CD8-positive, alpha-beta memory T cell (primary cell): ENCODE results near the gene SLC6A6. TPM values are rescaled to one million over a fixed set of nuclear protein-coding genes. Genes with fewer than 3 reads are reported as not detected.

Experiments
- CTCF ChIA-PET: fragments of 350-600 bp; sonication (Branson Sonifier 250); formaldehyde crosslinking; loops from one replicate; lab custom pipeline; 2021; ENCODE audit warnings: antibody characterized with exemption; lab: Charles Lee
- POLR2A ChIA-PET: fragments of 350-600 bp; sonication (Branson Sonifier 250); formaldehyde crosslinking; loops from one replicate; lab custom pipeline; 2021; ENCODE audit warnings: antibody characterized with exemption; lab: Charles Lee
- DNase-seq, 5 donors: peaks; one replicate each; pipeline versions ENCODE4 v3.0.0 to v3.0.0-alpha.2; 2020 to 2022; ENCODE audit warnings: mixed read lengths in 1 of 5
- H3K27ac ChIP-seq: one replicate; pipeline ENCODE4 v1.7.0; 2013; ENCODE audit warnings: low read depth, mild to moderate bottlenecking, low read length, moderate library complexity
- H3K27me3 ChIP-seq: 2 replicates; pipeline ENCODE4 v1.7.0; 2013; ENCODE audit warnings: low read length, mild to moderate bottlenecking; ENCODE audit not compliant: insufficient read depth, poor library complexity, severe bottlenecking
- H3K36me3 ChIP-seq: 2 replicates; pipeline ENCODE4 v1.7.0; 2013; ENCODE audit warnings: mild to moderate bottlenecking, low read length, moderate library complexity; ENCODE audit not compliant: insufficient read depth
- H3K4me1 ChIP-seq: 2 replicates; pipeline ENCODE4 v1.7.0; 2013; ENCODE audit warnings: mild to moderate bottlenecking, low read length, moderate library complexity; ENCODE audit not compliant: insufficient read depth
- H3K4me3 ChIP-seq: 2 replicates; pipeline ENCODE4 v1.7.0; 2013; ENCODE audit warnings: mild to moderate bottlenecking, low read length
- H3K9me3 ChIP-seq: 2 replicates; pipeline ENCODE4 v1.7.0; 2013; ENCODE audit warnings: mild to moderate bottlenecking, low read length
- H3K27ac Mint-ChIP-seq, 8 donors: one replicate each; pipeline ENCODE4 v1.8.0; 2020 to 2021; ENCODE audit warnings: mixed read lengths in 8 of 8, mild to moderate bottlenecking in 6 of 8, inconsistent platforms in 3 of 8, moderate library complexity in 3 of 8
- H3K27me3 Mint-ChIP-seq, 2 donors: one replicate each; pipeline ENCODE4 v1.8.0; 2020 to 2021; ENCODE audit warnings: mixed read lengths in 2 of 2, mild to moderate bottlenecking in 1 of 2, moderate library complexity in 1 of 2
- H3K36me3 Mint-ChIP-seq, 3 donors: one replicate each; pipeline ENCODE4 v1.8.0; 2020 to 2021; ENCODE audit warnings: mixed read lengths in 3 of 3, inconsistent platforms in 1 of 3, mild to moderate bottlenecking in 1 of 3
- H3K4me1 Mint-ChIP-seq, 3 donors: one replicate each; pipeline ENCODE4 v1.8.0; 2020 to 2021; ENCODE audit warnings: mixed read lengths in 3 of 3, inconsistent platforms in 1 of 3, mild to moderate bottlenecking in 1 of 3
- H3K4me3 Mint-ChIP-seq, 7 donors: one replicate each; pipeline ENCODE4 v1.8.0; 2020 to 2021; ENCODE audit warnings: mixed read lengths in 7 of 7, mild to moderate bottlenecking in 6 of 7, moderate library complexity in 4 of 7, inconsistent platforms in 2 of 7
- H3K9me3 Mint-ChIP-seq, 5 donors: one replicate each; pipeline ENCODE4 v1.8.0; 2020 to 2022; ENCODE audit warnings: mixed read lengths in 5 of 5, mild to moderate bottlenecking in 3 of 5, moderate library complexity in 2 of 5, inconsistent platforms in 1 of 5
- polyA plus RNA-seq: library from polyadenylated mRNA; unstranded; fragments of 300-500 nt; fragmentation: Illumina TruSeq; gene quantifications from one replicate; pipeline ENCODE4 v1.2.3, GENCODE V29; 2021
- total RNA-seq, 2 experiments: library from RNA; stranded (reverse); gene quantifications; one replicate each; pipeline ENCODE4 v1.2.3, GENCODE V29; 2021

Gene SLC6A6
- total and polyA plus RNA-seq, 3 experiments from 2014 or later = 6.6 to 44.6 (median 44.5) TPM

DNA sequence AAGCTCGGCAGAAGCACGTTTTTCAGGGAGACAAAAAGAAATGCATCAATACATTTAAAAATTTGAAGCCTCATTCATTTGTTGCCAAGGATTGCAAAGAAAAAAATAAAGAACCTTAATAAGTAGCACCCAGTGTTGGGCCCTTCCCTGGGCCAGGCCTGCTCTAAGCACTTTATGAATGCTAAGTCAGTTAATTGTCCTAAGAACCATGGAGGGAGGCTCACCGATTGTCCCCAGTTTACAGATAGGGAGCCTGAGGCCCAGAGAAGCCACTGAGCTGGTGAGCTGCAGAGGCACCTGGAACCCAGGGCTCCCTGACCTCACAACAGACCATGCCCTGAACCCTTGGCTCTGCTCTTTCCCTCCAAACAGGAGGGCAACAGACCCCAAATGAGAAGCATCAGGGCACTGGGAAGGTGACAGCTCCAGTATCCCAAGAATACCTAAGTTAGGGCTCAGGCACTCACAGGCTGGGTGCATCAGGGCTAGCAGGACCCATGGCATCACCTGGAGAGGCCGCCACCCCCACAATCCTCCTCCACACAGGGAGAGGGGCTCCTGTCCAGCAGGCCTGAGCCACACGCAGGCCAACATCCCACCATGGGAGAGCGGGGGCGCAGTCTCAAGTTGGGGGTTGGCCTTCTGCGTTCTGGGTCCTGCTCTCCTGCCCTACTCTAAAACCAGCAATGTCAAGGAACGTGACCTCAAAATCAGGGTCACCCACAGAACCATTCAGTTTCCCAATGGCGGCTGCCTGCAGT is 133.8 kb downstream of the SLC6A6 start:
- DNase-seq = peak in 1 of 5 donors; percentile 24
- Mint-ChIP-seq H3K4me1 (no peaks in the 10 kb centered on the region), H3K9me3 (no peaks in the 10 kb centered on the region), H3K36me3 (no peaks in the 10 kb centered on the region), H3K4me3 (no peak overlapping the region), H3K27me3 (peaks cover 7 to 20% of the 10 kb centered on the region in 2 donors), H3K27ac (no peak overlapping the region)
- no peaks in the 10 kb centered on the region for H3K9me3 ChIP-seq
- H3K27ac ChIP-seq = no peak overlapping the region
- H3K4me1 ChIP-seq = no peaks in the 10 kb centered on the region
- CTCF ChIA-PET = no interaction called here
- no peaks in the 10 kb centered on the region for H3K36me3 ChIP-seq
- no peak overlapping the region for H3K4me3 ChIP-seq
- H3K27me3 ChIP-seq = no peaks in the 10 kb centered on the region
- POLR2A ChIA-PET = no interaction called here

DNA sequence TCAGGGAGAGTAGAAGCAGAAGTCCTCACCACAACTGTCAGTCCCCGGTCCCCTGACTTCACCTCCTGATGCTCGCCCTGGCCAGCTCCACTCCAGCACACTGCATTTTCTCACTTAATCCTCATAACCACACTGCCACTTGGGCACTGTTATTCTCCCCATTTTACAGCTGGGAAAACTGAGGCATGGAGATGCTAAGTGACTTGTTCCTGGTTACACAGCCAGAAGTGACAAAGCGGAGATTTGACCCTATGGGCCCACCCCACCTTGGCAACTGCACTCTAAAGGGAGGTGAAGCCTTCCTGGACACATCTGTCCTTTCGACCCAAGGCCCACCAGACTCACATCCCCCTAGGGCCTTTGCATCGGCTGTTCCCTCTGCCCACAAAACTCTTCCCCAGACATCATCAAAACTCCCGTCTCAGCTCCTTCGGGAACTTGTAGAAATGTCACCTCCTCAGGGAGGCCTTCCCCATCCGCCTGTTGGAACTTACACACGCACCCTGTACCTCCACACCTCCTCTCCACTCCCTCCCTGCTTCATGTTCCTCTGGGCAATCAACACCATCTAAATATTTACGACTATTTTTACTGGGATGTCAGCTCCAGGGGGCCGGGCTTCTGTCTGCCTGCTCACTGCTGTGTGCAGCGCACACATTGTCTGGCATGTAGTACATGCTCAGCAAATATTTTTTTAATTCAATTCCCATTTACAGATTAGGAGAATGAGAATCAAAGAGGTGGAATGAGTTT is 134.6 kb downstream of the SLC6A6 start:
- H3K27ac ChIP-seq = no peak overlapping the region
- H3K9me3 Mint-ChIP-seq = no peaks in the 10 kb centered on the region
- CTCF ChIA-PET = no interaction called here
- H3K4me3 ChIP-seq = no peak overlapping the region
- H3K36me3 ChIP-seq = no peaks in the 10 kb centered on the region
- no peak overlapping the region for H3K4me3 Mint-ChIP-seq
- POLR2A ChIA-PET = no interaction called here
- peak in 1 of 5 donors; percentile 13 for DNase-seq
- H3K27ac Mint-ChIP-seq = peak overlapping the region in 1 of 8 donors; percentile 11
- no peaks in the 10 kb centered on the region for H3K4me1 Mint-ChIP-seq
- H3K36me3 Mint-ChIP-seq = no peaks in the 10 kb centered on the region
- no peaks in the 10 kb centered on the region for H3K27me3 ChIP-seq
- H3K9me3 ChIP-seq = no peaks in the 10 kb centered on the region
- peaks cover 3 to 19% of the 10 kb centered on the region in 2 donors for H3K27me3 Mint-ChIP-seq
- H3K4me1 ChIP-seq = no peaks in the 10 kb centered on the region

DNA sequence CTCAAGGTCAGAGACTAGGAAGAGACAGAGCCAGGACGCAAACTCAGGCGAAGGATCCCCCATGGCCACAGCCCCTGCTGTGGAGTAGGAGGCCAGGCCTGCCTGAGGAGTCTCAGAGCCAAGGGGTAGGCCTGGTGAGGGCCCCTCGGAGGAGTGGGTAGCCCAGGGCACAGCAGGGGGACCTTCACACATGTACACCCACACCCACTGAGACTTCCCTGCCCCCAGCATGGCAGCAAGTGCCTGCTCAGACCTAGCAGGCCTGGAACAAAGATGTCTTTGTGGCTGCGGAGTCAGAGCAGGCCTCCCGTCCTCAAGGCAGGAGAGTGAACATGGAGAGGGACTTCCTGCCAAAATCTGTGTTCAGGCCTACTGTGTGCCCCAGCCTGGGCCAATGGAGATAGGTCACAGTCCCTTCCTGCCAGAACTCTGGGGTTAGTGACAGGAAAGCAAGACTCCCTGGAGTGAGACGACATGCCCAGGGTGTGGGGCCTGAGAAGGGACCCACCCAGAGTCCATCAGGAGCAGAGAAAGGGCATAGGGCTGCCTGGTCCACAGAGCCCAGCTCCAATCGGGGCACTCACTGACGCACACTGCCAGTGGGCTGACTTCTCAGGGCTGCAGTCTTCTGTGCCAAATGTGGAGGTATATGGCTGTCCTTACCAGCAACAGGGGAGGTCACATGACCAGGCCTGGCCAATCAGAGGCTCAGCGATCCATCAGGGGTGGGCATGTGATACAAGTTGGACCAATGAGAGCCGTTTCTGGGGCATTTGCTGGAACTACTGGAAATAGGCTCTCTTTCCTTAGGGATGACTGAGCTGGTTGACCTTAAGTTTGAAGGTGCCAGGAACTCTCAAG is 135.4 kb downstream of the SLC6A6 start:
- H3K27me3 Mint-ChIP-seq = peaks cover 5 to 24% of the 10 kb centered on the region in 2 donors
- no peak overlapping the region for H3K4me3 Mint-ChIP-seq
- Histone ChIP-seq H3K4me1 (no peaks in the 10 kb centered on the region), H3K27me3 (no peaks in the 10 kb centered on the region), H3K36me3 (no peaks in the 10 kb centered on the region), H3K4me3 (no peak overlapping the region), H3K9me3 (no peaks in the 10 kb centered on the region), H3K27ac (no peak overlapping the region)
- ChIA-PET CTCF (interaction anchor here (0.9 to 1.8 kb wide), 3 partner anchors 8 to 28 kb away, joined by 3 to 7 read pairs (median 3); no protein-coding TSS in a partner anchor), POLR2A (no interaction called here)
- peak in 1 of 5 donors; percentile 12 for DNase-seq
- H3K9me3 Mint-ChIP-seq = no peaks in the 10 kb centered on the region
- H3K36me3 Mint-ChIP-seq = no peaks in the 10 kb centered on the region
- H3K27ac Mint-ChIP-seq = no peak overlapping the region
- no peaks in the 10 kb centered on the region for H3K4me1 Mint-ChIP-seq

DNA sequence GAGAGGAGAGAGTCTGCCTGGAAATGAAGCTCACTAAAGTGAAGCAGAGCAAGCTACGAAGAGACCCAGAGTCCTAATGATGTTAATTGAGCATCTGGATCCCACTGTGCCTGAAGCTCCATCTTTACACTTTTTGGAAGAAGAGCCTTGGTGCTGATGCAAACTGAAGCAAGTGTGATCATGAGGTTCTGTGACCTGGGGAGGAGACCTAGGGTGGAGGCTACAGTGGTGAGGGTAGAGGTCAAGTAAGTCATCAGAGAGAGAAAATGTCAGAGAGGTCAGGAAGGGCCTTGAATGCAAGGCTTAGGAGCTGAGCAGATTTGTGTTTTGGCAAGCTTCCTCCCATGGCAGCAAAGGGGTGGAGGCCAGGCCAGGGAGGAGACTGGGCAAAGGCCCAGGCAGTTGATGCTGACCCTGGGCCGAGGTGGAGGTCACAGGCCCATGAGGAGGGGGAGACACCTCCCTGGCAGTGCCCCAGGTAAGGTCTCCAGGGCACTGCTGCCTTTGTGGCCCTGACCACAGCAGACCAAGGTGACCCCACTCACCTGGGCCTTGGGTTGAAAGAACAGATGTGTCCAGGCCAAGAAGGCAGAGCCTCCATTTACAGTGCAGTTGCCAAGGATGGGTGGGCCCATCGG is 136.2 kb downstream of the SLC6A6 start:
- Histone ChIP-seq H3K36me3 (no peaks in the 10 kb centered on the region), H3K4me3 (no peak overlapping the region), H3K27ac (no peak overlapping the region), H3K27me3 (no peaks in the 10 kb centered on the region), H3K9me3 (no peaks in the 10 kb centered on the region), H3K4me1 (no peaks in the 10 kb centered on the region)
- ChIA-PET POLR2A (no interaction called here), CTCF (interaction anchor here (0.9 to 1.8 kb wide), 3 partner anchors 9 to 29 kb away, joined by 3 to 7 read pairs (median 3); no protein-coding TSS in a partner anchor)
- peaks cover 7 to 24% of the 10 kb centered on the region in 2 donors for H3K27me3 Mint-ChIP-seq
- no peak overlapping the region for H3K4me3 Mint-ChIP-seq
- H3K9me3 Mint-ChIP-seq = no peaks in the 10 kb centered on the region
- no peak overlapping the region for H3K27ac Mint-ChIP-seq
- H3K36me3 Mint-ChIP-seq = no peaks in the 10 kb centered on the region
- no peaks in the 10 kb centered on the region for H3K4me1 Mint-ChIP-seq
- DNase-seq = no peak

Other genes starting within 250 kb of the SLC6A6 start
- 10 to 100 TPM; 38.8 to 38.9 TPM for gene XPC, start 224.0 kb upstream of the SLC6A6 start, total RNA-seq
- gene XPC, start 224.0 kb upstream of the SLC6A6 start, polyA plus RNA-seq = 44.0 TPM
- gene LSM3, start 223.8 kb upstream of the SLC6A6 start, total RNA-seq = 10 to 100 TPM; 25.8 to 26.6 TPM
- gene LSM3, start 223.8 kb upstream of the SLC6A6 start, polyA plus RNA-seq = 22.9 TPM
- not detected for gene GRIP2, start 137.7 kb downstream of the SLC6A6 start, total RNA-seq
- gene GRIP2, start 137.7 kb downstream of the SLC6A6 start, polyA plus RNA-seq = not detected
- 10 to 100 TPM; 16.8 to 18.2 TPM for gene CCDC174, start 249.2 kb downstream of the SLC6A6 start, total RNA-seq
- gene CCDC174, start 249.2 kb downstream of the SLC6A6 start, polyA plus RNA-seq = 34.6 TPM